Measurements from ENCODE around the gene MCM3AP.
"Not testable (repeated sequence)": the region's sequence is repeated elsewhere in the genome, so short reads cannot be mapped to it uniquely, and the experiment has no call there.

The MCM3AP gene

GRCh38 chr21:46200877-46201803, 84.3 kb downstream of the MCM3AP start:
- DNase-seq = not testable (repeated sequence)

GRCh38 chr21:46199436-46200373, 85.7 kb downstream of the MCM3AP start:
- no peak for DNase-seq

GRCh38 chr21:46196733-46197132, 88.7 kb downstream of the MCM3AP start:
- no peak for DNase-seq

GRCh38 chr21:46195595-46196195, 89.7 kb downstream of the MCM3AP start:
- no peak for DNase-seq

GRCh38 chr21:46194374-46195334, 90.8 kb downstream of the MCM3AP start:
- no peak for DNase-seq

GRCh38 chr21:46193829-46194373, 91.5 kb downstream of the MCM3AP start:
- DNase-seq = no peak

- DNase-seq = no peak
These were observed 93.5 kb downstream of the MCM3AP start for GRCh38 chr21:46191686-46192575.

DNA sequence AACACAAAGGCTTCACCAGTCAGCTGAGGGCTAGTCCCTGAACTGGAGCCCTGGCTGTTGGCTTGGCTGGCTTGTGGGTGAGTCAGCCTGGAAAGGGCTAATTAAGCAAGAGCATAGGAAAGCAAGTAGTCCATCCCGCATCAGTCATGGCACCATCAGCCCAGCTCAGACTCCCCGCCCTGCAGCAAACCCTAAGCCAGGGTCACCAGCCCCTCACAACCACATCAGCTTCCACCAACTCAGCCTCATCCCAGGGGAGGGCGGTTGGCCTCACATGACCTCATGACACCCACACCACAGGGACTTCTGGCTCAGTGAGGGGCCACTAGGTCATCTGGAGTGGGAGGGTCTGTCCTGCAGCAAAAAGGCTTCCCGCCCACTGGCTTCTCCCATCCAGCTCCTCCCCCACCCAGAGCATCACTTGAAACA, 94.1 kb downstream of the MCM3AP start:
- no peak for DNase-seq

- DNase-seq = no peak
These were observed 94.8 kb downstream of the MCM3AP start for GRCh38 chr21:46190491-46191131.

DNA sequence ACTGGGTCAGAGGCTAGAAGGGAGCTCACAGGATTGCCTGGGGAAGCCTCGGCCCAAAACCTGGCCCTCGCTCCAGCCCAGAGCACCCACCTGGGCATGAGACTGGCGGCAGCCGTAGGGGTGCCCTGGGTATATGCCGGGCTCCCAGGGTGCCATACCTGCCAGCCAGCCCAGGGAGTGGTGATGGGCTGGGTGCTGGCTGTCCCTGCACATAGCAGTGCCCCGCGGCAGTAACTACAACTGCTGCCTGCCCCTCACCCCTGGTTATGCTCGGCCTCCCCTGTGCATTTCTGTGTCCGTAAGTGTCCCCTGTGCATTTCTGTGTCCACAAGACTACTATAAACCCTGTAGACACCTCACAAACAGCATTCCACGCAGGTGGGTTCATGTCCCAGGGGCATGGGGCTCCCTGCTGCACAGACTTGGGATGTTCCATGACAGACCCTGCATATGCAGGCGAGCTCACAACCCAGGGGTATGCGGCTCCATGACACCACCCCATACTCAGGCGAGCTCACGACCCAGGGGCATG, 95.4 kb downstream of the MCM3AP start:
- DNase-seq = no peak

DNA sequence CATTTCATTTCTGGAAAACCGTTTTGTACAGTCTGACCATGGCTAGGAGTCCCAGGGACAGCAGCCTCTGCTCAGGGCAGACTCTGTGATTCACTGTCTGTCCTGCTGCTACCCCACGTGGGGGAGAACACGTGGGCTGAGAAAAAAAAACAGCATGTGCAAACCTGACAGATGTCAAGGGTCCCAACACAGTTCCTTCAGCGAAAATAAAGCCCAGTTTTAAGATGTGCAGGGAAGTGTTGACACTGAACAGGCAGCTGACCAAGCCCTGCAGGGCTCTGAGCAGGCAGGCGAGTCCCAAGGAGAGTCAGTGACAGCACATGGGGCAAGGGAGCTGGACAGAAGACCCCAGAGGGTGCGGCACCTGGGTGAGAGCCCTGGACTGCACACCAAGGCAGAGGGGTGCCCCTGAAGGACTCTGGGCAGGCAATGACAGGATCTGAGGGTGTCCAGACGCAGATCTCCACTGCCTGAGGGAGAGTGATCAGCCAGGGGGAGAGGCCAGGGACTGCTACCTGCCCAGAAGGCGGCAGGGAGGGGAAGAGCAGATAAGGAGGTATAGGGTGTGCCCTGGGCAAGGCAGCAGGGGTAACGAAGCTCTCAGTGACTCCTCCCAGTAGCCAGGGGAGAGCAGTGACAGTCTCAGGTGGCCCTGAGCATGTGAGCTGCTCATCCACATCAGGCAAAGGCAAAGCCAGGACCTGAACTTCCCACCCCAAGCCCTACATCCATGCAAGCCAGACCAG, 96.0 kb downstream of the MCM3AP start:
- DNase-seq = no peak

DNA sequence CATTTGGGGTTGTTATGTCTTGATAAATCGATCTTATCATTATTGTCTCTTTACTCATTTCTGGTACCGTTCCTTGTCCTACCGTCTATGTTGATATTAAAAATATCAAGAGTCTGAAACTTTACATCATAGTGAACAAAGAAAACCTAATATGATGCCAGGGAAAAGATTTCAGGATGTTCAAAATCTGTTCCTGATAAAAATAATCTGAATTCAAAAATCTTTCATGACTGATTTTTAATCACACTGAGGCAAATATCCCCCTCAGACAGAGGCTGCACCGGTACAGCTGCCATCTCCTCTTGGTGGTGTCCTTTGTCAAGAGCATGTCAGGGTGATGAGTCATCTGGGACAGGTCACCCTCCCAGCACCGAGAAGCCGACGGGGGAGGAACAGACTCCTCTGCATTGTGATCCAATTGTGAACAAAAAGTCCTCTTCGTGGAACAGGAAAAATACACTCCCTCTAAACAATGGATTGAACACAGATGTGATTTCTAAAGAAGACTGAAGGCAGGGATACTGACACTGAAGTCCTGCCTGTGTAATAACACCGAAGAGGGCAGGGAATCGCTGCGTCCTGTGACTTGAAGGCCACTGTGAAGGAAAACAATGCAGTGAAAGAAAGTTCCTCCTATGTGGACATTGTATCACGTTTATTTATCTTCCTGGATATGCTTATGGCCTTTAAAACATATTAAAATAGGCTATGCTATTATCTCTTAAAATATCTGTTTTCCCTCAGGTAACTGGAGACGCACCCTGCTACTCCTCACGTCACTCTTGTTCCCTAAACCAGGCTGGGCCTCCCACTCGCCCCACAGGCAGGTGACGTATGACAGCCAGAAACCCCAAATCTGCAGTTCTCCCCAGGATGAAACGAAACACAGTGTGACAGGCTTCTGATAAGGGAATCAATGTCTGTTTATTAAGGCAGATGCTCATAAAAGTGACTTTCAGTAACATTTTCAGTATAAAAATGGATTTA, 96.9 kb downstream of the MCM3AP start:
- peak in 1 of 2 experiments; percentile 38 for DNase-seq

DNA sequence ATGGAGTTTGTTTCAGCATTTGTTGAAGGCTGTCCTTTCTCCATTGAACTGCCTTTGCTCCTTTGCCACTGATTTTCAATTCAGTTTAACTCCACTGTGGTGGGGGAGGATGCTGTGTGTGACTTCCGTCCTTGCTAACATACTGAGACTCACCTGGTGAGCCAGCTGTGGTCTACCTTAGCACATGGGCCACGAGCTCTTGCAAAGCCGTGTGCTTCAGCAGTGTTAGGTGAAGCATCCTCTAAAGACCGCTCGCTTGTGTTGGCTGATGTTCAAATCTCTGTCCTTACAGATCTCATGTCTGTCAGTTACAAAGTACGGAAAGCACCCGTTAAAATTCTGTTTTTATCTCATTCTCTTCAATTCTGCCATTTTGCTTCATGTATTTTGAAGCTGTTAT, 97.6 kb downstream of the MCM3AP start:
- DNase-seq = no peak

DNA sequence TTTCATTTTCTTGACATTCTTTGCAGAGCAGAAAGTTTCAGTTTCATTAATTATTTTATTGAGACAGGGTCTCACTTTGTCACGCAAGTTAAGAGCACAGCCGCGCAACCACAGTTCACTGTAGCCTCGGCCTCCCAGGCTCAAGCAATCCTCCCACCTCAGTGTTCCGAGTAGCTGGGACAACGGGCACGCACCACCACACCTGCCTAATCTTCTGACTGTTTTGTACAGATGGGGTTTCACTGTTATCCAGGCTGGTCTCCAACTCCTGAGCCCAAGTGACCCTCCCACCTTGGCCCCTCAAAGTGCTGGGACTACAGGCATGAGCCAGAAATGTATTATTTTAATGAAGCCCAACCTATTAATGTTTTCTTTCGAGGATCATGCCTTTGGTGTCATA, 98.2 kb downstream of the MCM3AP start:
- DNase-seq = no peak

DNA sequence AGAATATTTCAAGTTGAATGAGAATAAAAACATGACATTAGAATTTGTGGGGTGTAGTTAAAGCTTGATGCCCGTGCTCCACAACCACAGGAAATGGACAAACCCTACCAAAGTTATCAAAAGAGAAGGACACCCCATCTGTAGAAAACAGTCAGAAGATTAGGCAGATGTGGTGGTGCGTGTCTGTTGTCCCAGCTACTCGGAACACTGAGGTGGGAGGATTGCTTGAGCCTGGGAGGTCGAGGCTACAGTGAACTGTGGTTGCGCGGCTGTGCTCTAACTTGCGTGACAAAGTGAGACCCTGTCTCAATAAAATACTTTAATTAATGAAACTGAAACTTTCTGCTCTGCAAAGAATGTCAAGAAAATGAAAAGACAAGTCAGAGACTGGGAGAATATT, 99.7 kb downstream of the MCM3AP start:
- no peak for DNase-seq
